ENCODE measurements around the gene HLA-DQB1. TPM values are rescaled to one million over a fixed set of nuclear protein-coding genes. Genes with fewer than 3 reads are reported as not detected.

Gene HLA-DQB1
- total and polyA plus RNA-seq, 2 of the 13 experiments (the other 11 are each of a cell fraction or from before 2014, with no cell fraction given) = not detected

GRCh38 chr6:32662099-32662498, 4.4 kb downstream of the HLA-DQB1 start:
- TF ChIP-seq DBP (CRISPR knock-in tag; IDR thresholded peaks at IDR 0.05; ENCODE audit: not compliant biosample characterization) (no peak), HOXA7 (CRISPR knock-in tag; IDR thresholded peaks at IDR 0.05) (no peak), ZFP91 (CRISPR knock-in tag; IDR thresholded peaks at IDR 0.05; ENCODE audit: borderline replicate concordance) (no peak), ZNF558 (CRISPR knock-in tag; IDR thresholded peaks at IDR 0.05; ENCODE audit: borderline replicate concordance) (no peak), FOXM1 (CRISPR knock-in tag; IDR thresholded peaks at IDR 0.05) (no peak), NAIF1 (CRISPR knock-in tag; IDR thresholded peaks at IDR 0.05; ENCODE audit: borderline replicate concordance) (no peak), HMGA1 (CRISPR knock-in tag; conservative IDR thresholded peaks at IDR 0.05) (no peak)
- peaks cover 7% of the 10 kb centered on the region; the same call in 1 of the 2 replicates for H3K4me1 ChIP-seq (ENCODE audit: insufficient read depth, low read length)
- no peak overlapping the region for H3K9ac ChIP-seq (ENCODE audit: insufficient read depth, low read depth, low read length)
- DNase-seq (ENCODE audit: low spot score) (no peak), FAIRE-seq (no peak), ATAC-seq (no peak)
- no peak overlapping the region for H3K4me2 ChIP-seq (ENCODE audit: low read depth, low read length)
- no TSS peak for BruUV-seq (replicated peaks)
- H3K9me3 ChIP-seq (ENCODE audit: low read length) = no peaks in the 10 kb centered on the region
- POLR2A ChIA-PET = no interaction called here
- no peak overlapping the region for H3K4me3 ChIP-seq (replicated peaks in 1 of 3; ENCODE audit: insufficient read depth in 1 of 3, low read depth in 2 of 3, low read length in 3 of 3)
- no peaks in the 10 kb centered on the region for H3K36me3 ChIP-seq (replicated peaks in 1 of 2; ENCODE audit: control insufficient read depth in 1 of 2, insufficient read depth in 2 of 2, low read length in 2 of 2)
- CTCF ChIA-PET (ENCODE audit: low intra/inter-chr PET ratio, low total read pairs) = no interaction called here
- H2AFZ ChIP-seq (ENCODE audit: low read length) = no peak overlapping the region
- H3K27ac ChIP-seq (ENCODE audit: extremely low read length, insufficient read depth, low read length) = no peak overlapping the region
- intact Hi-C loops (cut with micrococcal nuclease; ENCODE audit: unreplicated experiment) (no loop called here), in situ Hi-C loops (cut with HindIII; ENCODE audit: extremely low pct_ligation_motif_present, low pct_unique_long_range_greater_than_20kb) (no loop called here)
- no peaks in the 10 kb centered on the region for H4K20me1 ChIP-seq (ENCODE audit: insufficient read depth, low read length)
- H3K79me2 ChIP-seq (ENCODE audit: insufficient read depth, low read length) = no peaks in the 10 kb centered on the region
- WGBS (ENCODE audit: low lambda C conversion rate) = 2% methylated on average over 6 of the region's 7 CpGs
- H3K27me3 ChIP-seq (ENCODE audit: control insufficient read depth in 1 of 2, insufficient read depth in 2 of 2, low read length in 2 of 2) = peaks cover 1 to 10% of the 10 kb centered on the region in 2 experiments; a peak in 3 of 5 replicates

Data from HepG2 (cell line).